ENCODE results near the gene ELP4. TPM values are rescaled to one million over a fixed set of nuclear protein-coding genes. Genes with fewer than 3 reads are reported as not detected.
A peak's percentile ranks its signal among the peaks of the same experiment; 100 is the strongest.
"Not testable (repeated sequence)": the region's sequence is repeated elsewhere in the genome, so short reads cannot be mapped to it uniquely, and the experiment has no call there.

Gene ELP4
- total and polyA plus RNA-seq, 9 donors: 12.0 to 18.8 (median 15.3) TPM

- Histone ChIP-seq H3K27me3 (ENCODE audit: control insufficient read depth, insufficient read depth, low read length) (no peaks in the 10 kb centered on the region), H3K4me1 (ENCODE audit: control insufficient read depth, insufficient read depth, low read length) (no peaks in the 10 kb centered on the region), H3K9me3 (replicated peaks; ENCODE audit: control insufficient read depth, low read depth, low read length) (no peaks in the 10 kb centered on the region), H3K36me3 (ENCODE audit: control insufficient read depth, insufficient read depth, low read length) (no peaks in the 10 kb centered on the region), H3K4me3 (ENCODE audit: low read length) (no peak overlapping the region), H3K27ac (ENCODE audit: low read length) (no peak overlapping the region)
- DNase-seq: no peak
- no CpG with 5 or more reads among the region's 3 CpGs for WGBS (ENCODE audit: insufficient coverage)
Measured at GRCh38 chr11:31714840-31715239, 205.3 kb downstream of the ELP4 start.

- Histone ChIP-seq H3K9me3 (replicated peaks; ENCODE audit: control insufficient read depth, low read depth, low read length) (no peaks in the 10 kb centered on the region), H3K4me3 (ENCODE audit: low read length) (no peak overlapping the region), H3K4me1 (ENCODE audit: control insufficient read depth, insufficient read depth, low read length) (no peaks in the 10 kb centered on the region), H3K36me3 (ENCODE audit: control insufficient read depth, insufficient read depth, low read length) (no peaks in the 10 kb centered on the region), H3K27me3 (ENCODE audit: control insufficient read depth, insufficient read depth, low read length) (no peaks in the 10 kb centered on the region), H3K27ac (ENCODE audit: low read length) (no peak overlapping the region)
- no peak for DNase-seq
- WGBS (ENCODE audit: insufficient coverage): no CpG with 5 or more reads among the region's 2 CpGs
Measured at GRCh38 chr11:31720225-31720624, 210.7 kb downstream of the ELP4 start.

- Histone ChIP-seq H3K27me3 (ENCODE audit: control insufficient read depth, insufficient read depth, low read length) (no peaks in the 10 kb centered on the region), H3K27ac (ENCODE audit: low read length) (no peak overlapping the region), H3K36me3 (ENCODE audit: control insufficient read depth, insufficient read depth, low read length) (no peaks in the 10 kb centered on the region), H3K9me3 (replicated peaks; ENCODE audit: control insufficient read depth, low read depth, low read length) (no peaks in the 10 kb centered on the region), H3K4me3 (ENCODE audit: low read length) (no peak overlapping the region), H3K4me1 (ENCODE audit: control insufficient read depth, insufficient read depth, low read length) (no peaks in the 10 kb centered on the region)
- no CpG with 5 or more reads among the region's 3 CpGs for WGBS (ENCODE audit: insufficient coverage)
- DNase-seq: peak; percentile 4
Measured at GRCh38 chr11:31720671-31721365, 211.3 kb downstream of the ELP4 start.

GRCh38 chr11:31722754-31723153, 213.2 kb downstream of the ELP4 start:
- Histone ChIP-seq H3K4me1 (ENCODE audit: control insufficient read depth, insufficient read depth, low read length) (no peaks in the 10 kb centered on the region), H3K27me3 (ENCODE audit: control insufficient read depth, insufficient read depth, low read length) (no peaks in the 10 kb centered on the region), H3K27ac (ENCODE audit: low read length) (no peak overlapping the region), H3K36me3 (ENCODE audit: control insufficient read depth, insufficient read depth, low read length) (no peaks in the 10 kb centered on the region), H3K9me3 (replicated peaks; ENCODE audit: control insufficient read depth, low read depth, low read length) (no peaks in the 10 kb centered on the region), H3K4me3 (ENCODE audit: low read length) (no peak overlapping the region)
- no CpG with 5 or more reads among the region's 3 CpGs for WGBS (ENCODE audit: insufficient coverage)
- no peak for DNase-seq

DNA sequence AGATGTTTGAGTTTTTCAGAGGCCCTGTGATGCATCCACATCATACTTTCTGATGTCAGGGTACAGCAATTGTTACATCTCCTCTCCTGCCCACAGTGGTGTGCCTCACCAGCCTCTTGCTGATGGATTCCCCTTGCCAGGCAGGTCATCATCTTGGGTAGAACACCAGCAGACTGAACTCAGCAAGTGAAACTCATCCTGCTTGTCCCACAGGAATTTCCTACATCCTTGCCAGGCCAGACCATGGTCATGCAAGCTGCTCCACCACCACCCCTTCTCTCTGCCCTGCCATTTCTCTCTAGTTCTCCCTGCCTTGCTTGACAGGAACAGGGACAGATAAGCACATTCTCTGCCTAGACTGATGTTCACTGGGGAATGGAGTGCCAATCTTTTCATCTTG, 215.6 kb downstream of the ELP4 start:
- Histone ChIP-seq H3K9me3 (replicated peaks; ENCODE audit: control insufficient read depth, low read depth, low read length) (no peaks in the 10 kb centered on the region), H3K4me1 (ENCODE audit: control insufficient read depth, insufficient read depth, low read length) (no peaks in the 10 kb centered on the region), H3K36me3 (ENCODE audit: control insufficient read depth, insufficient read depth, low read length) (no peaks in the 10 kb centered on the region), H3K4me3 (ENCODE audit: low read length) (no peak overlapping the region), H3K27ac (ENCODE audit: low read length) (no peak overlapping the region), H3K27me3 (ENCODE audit: control insufficient read depth, insufficient read depth, low read length) (no peaks in the 10 kb centered on the region)
- DNase-seq: no peak

- Histone ChIP-seq H3K4me3 (ENCODE audit: low read length) (no peak overlapping the region), H3K27me3 (ENCODE audit: control insufficient read depth, insufficient read depth, low read length) (no peaks in the 10 kb centered on the region), H3K4me1 (ENCODE audit: control insufficient read depth, insufficient read depth, low read length) (no peaks in the 10 kb centered on the region), H3K27ac (ENCODE audit: low read length) (no peak overlapping the region), H3K9me3 (replicated peaks; ENCODE audit: control insufficient read depth, low read depth, low read length) (peaks cover 15% of the 10 kb centered on the region), H3K36me3 (ENCODE audit: control insufficient read depth, insufficient read depth, low read length) (no peaks in the 10 kb centered on the region)
- no CpG with 5 or more reads among the region's 1 CpG for WGBS (ENCODE audit: insufficient coverage)
- DNase-seq: no peak
Measured at GRCh38 chr11:31728432-31728831, 218.9 kb downstream of the ELP4 start.

DNA sequence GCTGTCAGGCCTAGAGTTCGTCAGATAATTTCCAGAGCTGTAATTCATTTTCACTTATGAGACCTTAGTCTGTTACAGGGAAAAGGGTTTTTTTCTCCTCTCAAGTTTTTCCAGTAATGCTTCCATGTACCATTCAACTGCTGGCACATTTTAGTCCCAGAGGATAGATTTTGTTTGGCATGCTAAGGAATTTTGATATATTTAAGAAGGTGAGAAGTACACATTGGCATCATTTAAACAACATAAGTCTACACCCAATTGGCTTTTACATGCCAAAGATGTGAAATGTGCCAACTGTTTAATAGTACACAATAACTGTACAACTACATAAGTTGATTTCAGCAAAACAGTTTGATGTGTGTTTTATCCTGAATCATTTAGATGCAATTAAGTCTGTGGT, 230.6 kb downstream of the ELP4 start:
- Histone ChIP-seq H3K36me3 (ENCODE audit: control insufficient read depth, insufficient read depth, low read length) (no peaks in the 10 kb centered on the region), H3K27ac (ENCODE audit: low read length) (no peak overlapping the region), H3K4me3 (ENCODE audit: low read length) (no peak overlapping the region), H3K4me1 (ENCODE audit: control insufficient read depth, insufficient read depth, low read length) (no peaks in the 10 kb centered on the region), H3K9me3 (replicated peaks; ENCODE audit: control insufficient read depth, low read depth, low read length) (peaks cover 5% of the 10 kb centered on the region), H3K27me3 (ENCODE audit: control insufficient read depth, insufficient read depth, low read length) (no peaks in the 10 kb centered on the region)
- no CpG with 5 or more reads among the region's 1 CpG for WGBS (ENCODE audit: insufficient coverage)
- no peak for DNase-seq

- not testable (repeated sequence) for H3K4me1 ChIP-seq (ENCODE audit: control insufficient read depth, insufficient read depth, low read length); H3K27me3 ChIP-seq (ENCODE audit: control insufficient read depth, insufficient read depth, low read length); H3K27ac ChIP-seq (ENCODE audit: low read length); DNase-seq; H3K4me3 ChIP-seq (ENCODE audit: low read length); H3K9me3 ChIP-seq (replicated peaks; ENCODE audit: control insufficient read depth, low read depth, low read length); H3K36me3 ChIP-seq (ENCODE audit: control insufficient read depth, insufficient read depth, low read length)
- WGBS (ENCODE audit: insufficient coverage): 98% methylated on average over 11 of the region's 26 CpGs
Measured at GRCh38 chr11:31740731-31741368, 231.3 kb downstream of the ELP4 start.

DNA sequence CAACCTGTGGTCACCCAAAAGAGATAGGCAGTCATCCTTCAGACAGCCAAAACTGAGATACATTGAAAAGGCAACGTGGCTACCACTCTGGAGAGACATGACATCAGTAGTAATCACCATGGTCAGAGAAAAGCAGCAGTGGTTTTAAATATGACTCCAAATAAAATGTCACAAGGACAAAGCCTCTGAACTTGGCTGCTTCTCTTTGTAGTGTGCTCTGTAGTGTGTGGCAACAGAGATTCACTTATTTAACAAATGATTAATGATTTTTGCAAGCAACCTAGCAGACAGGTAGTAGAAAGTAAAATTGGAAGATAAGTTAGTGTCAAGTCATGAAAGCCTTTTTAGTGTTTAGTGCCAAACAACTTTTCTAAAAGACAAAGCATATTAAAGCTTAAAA, 238.0 kb downstream of the ELP4 start:
- Histone ChIP-seq H3K4me3 (ENCODE audit: low read length) (no peak overlapping the region), H3K9me3 (replicated peaks; ENCODE audit: control insufficient read depth, low read depth, low read length) (no peaks in the 10 kb centered on the region), H3K36me3 (ENCODE audit: control insufficient read depth, insufficient read depth, low read length) (no peaks in the 10 kb centered on the region), H3K27me3 (ENCODE audit: control insufficient read depth, insufficient read depth, low read length) (no peaks in the 10 kb centered on the region), H3K27ac (ENCODE audit: low read length) (no peak overlapping the region), H3K4me1 (ENCODE audit: control insufficient read depth, insufficient read depth, low read length) (no peaks in the 10 kb centered on the region)
- WGBS (ENCODE audit: insufficient coverage): no CpG with 5 or more reads among the region's 1 CpG
- DNase-seq: no peak

GRCh38 chr11:31757260-31757835, 247.8 kb downstream of the ELP4 start:
- Histone ChIP-seq H3K27me3 (ENCODE audit: control insufficient read depth, insufficient read depth, low read length) (no peaks in the 10 kb centered on the region), H3K27ac (ENCODE audit: low read length) (no peak overlapping the region), H3K9me3 (replicated peaks; ENCODE audit: control insufficient read depth, low read depth, low read length) (no peaks in the 10 kb centered on the region), H3K4me1 (ENCODE audit: control insufficient read depth, insufficient read depth, low read length) (no peaks in the 10 kb centered on the region), H3K36me3 (ENCODE audit: control insufficient read depth, insufficient read depth, low read length) (no peaks in the 10 kb centered on the region), H3K4me3 (ENCODE audit: low read length) (no peak overlapping the region)
- DNase-seq: peak; percentile 13
- no CpG with 5 or more reads among the region's 3 CpGs for WGBS (ENCODE audit: insufficient coverage)

Data from muscle of leg (tissue), 11 donors.